Neuronal stem cell (in vitro differentiated cells): ENCODE data around the gene TUBGCP6.

Experiments
- DNase-seq: peaks from one replicate; pipeline ENCODE4 v3.0.0-alpha.2; 2013; ENCODE audit warnings: low spot score
- H2AFZ ChIP-seq: one replicate; pipeline ENCODE4 v1.6.1; 2013; ENCODE audit warnings: mild to moderate bottlenecking, low read length, inconsistent platforms
- H2AK5ac ChIP-seq: 2 replicates; pipeline ENCODE4 v1.6.1; 2013; ENCODE audit warnings: low read depth, mild to moderate bottlenecking, inconsistent platforms, low read length, moderate library complexity, mixed read lengths
- H2BK120ac ChIP-seq: 2 replicates; pipeline ENCODE4 v1.6.1; 2013; ENCODE audit warnings: low read depth, mild to moderate bottlenecking, inconsistent platforms, low read length, moderate library complexity, mixed read lengths
- H2BK12ac ChIP-seq: one replicate; pipeline ENCODE4 v1.6.1; 2013; ENCODE audit warnings: low read length, inconsistent platforms
- H2BK15ac ChIP-seq: 2 replicates; pipeline ENCODE4 v1.6.1; 2013; ENCODE audit warnings: mild to moderate bottlenecking, low read length, inconsistent platforms, mixed read lengths
- H2BK5ac ChIP-seq: one replicate; pipeline ENCODE4 v1.6.1; 2013; ENCODE audit warnings: inconsistent platforms, mild to moderate bottlenecking, low read length, moderate library complexity
- H3K14ac ChIP-seq: one replicate; pipeline ENCODE4 v1.6.1; 2013; ENCODE audit warnings: low read length, inconsistent platforms
- H3K18ac ChIP-seq: 2 replicates; pipeline ENCODE4 v1.6.1; 2013; ENCODE audit warnings: low read length, inconsistent platforms
- H3K23ac ChIP-seq: 2 replicates; pipeline ENCODE4 v1.6.1; 2013; ENCODE audit warnings: low read depth, mild to moderate bottlenecking, mixed read lengths, low read length, inconsistent platforms; ENCODE audit not compliant: poor library complexity
- H3K27ac ChIP-seq: replicated peaks from 3 replicates; pipeline ENCODE4 v1.5.1; 2013; ENCODE audit warnings: low read length, inconsistent platforms
- H3K27me3 ChIP-seq, 3 experiments: 2 replicates each; pipeline ENCODE4 v1.6.1; 2013; ENCODE audit warnings: low read length in 3 of 3, mild to moderate bottlenecking in 2 of 3, inconsistent platforms in 1 of 3, low read depth in 1 of 3, mixed read lengths in 1 of 3, moderate library complexity in 1 of 3; ENCODE audit not compliant: control insufficient read depth in 3 of 3, insufficient read depth in 3 of 3
- H3K36me3 ChIP-seq, 2 donors: replicated peaks in 1 of 2; 2 replicates each; pipeline ENCODE4 v1.6.1; 2013; ENCODE audit warnings: low read length in 2 of 2; ENCODE audit not compliant: control insufficient read depth in 2 of 2, insufficient read depth in 2 of 2
- H3K4ac ChIP-seq: 2 replicates; pipeline ENCODE4 v1.6.1; 2013; ENCODE audit warnings: inconsistent platforms, mild to moderate bottlenecking, low read length, moderate library complexity
- H3K4me1 ChIP-seq, 2 donors: 1 replicate in 1 of 2; 2 replicates in 1 of 2; pipeline ENCODE4 v1.6.1; 2013; ENCODE audit warnings: low read length in 2 of 2, low read depth in 1 of 2; ENCODE audit not compliant: control insufficient read depth in 2 of 2, insufficient read depth in 1 of 2
- H3K4me2 ChIP-seq: one replicate; pipeline ENCODE4 v1.6.1; 2013; ENCODE audit warnings: mild to moderate bottlenecking, low read length, inconsistent platforms; ENCODE audit not compliant: insufficient read depth, poor library complexity, severe bottlenecking
- H3K4me3 ChIP-seq, 2 donors: 2 replicates each; pipeline ENCODE4 v1.5.1; 2013; ENCODE audit warnings: low read length in 2 of 2, mild to moderate bottlenecking in 2 of 2, inconsistent platforms in 1 of 2, moderate library complexity in 1 of 2
- H3K79me1 ChIP-seq: one replicate; pipeline ENCODE4 v1.6.1; 2013; ENCODE audit warnings: low read depth, mild to moderate bottlenecking, inconsistent platforms, low read length, moderate library complexity
- H3K9ac ChIP-seq: one replicate; pipeline ENCODE4 v1.6.1; 2013; ENCODE audit warnings: mild to moderate bottlenecking, low read depth, low read length, inconsistent platforms; ENCODE audit not compliant: poor library complexity
- H3K9me3 ChIP-seq, 2 donors: replicated peaks in 1 of 2; 2 replicates each; pipeline versions ENCODE3 to v1.6.1; 2013; ENCODE audit warnings: low read length in 2 of 2, mild to moderate bottlenecking in 2 of 2, inconsistent platforms in 1 of 2, low read depth in 1 of 2, mixed read lengths in 1 of 2, moderate library complexity in 1 of 2; ENCODE audit not compliant: control insufficient read depth in 2 of 2, insufficient read depth in 1 of 2
- H4K8ac ChIP-seq: one replicate; pipeline ENCODE4 v1.6.1; 2013; ENCODE audit warnings: low read depth, mild to moderate bottlenecking, inconsistent platforms, low read length, moderate library complexity
- H4K91ac ChIP-seq: one replicate; pipeline ENCODE4 v1.6.1; 2013; ENCODE audit warnings: low read length, low read depth, mild to moderate bottlenecking, inconsistent platforms; ENCODE audit not compliant: poor library complexity
- WGBS, 2 donors: extraction: QIAGEN DNeasy Blood & Tissue Kit; methylation state at CpG; one replicate each; pipeline ENCODE4 v1.1.7; 2013; ENCODE audit warnings: missing lambda C conversion rate in 2 of 2, mixed read lengths in 1 of 2; ENCODE audit not compliant: insufficient read length in 2 of 2, insufficient replicate concordance in 1 of 2; ENCODE audit errors: extremely low coverage in 2 of 2; 5-methylcytosine and 5-hydroxymethylcytosine counted together

The TUBGCP6 gene

DNA sequence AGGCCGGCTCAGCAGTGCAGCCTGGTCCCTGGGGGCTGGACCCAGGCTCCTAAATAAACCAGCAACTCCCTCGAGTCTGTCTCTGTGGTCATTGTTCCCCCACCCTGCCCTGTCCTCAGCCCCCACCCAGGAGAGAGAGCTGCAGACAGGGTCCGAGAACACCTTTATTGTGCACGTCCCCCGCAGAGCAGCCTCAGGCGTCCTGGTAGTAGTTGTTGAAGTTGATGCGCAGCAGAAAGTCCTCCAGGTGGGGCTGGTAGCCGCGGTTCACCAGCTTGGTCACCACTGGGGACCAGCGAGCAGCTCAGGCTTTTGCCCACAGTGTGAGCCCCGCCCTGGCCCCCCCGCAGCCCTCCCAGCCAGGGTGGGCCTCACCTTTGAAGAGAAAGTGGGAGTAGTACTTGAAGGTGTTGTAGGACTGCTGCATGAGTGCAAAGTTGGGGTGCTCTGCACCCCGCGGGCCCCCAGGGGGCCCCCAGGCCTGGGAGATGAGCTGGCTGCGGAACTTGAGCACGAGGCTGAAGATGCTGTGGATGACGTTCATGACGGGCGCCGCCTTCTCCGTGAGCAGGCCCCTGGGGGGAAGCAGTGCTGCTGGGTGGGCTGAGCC, 27.2 kb downstream of the TUBGCP6 start:
- H3K36me3 ChIP-seq = peaks cover 63 to 91% of the 10 kb centered on the region in 2 donors
- H3K79me1 ChIP-seq = peaks cover 8% of the 10 kb centered on the region
- no peak overlapping the region for H2BK15ac ChIP-seq
- peak overlapping the region; percentile 25 for H3K23ac ChIP-seq
- WGBS, 2 donors = no CpG with 5 or more reads among the region's 21 CpGs
- H4K91ac ChIP-seq = no peak overlapping the region
- H2BK12ac ChIP-seq = no peak overlapping the region
- H4K8ac ChIP-seq = no peak overlapping the region
- H3K27ac ChIP-seq = no peak overlapping the region
- H3K4me2 ChIP-seq = no peak overlapping the region
- H2AFZ ChIP-seq = no peak overlapping the region
- H2BK5ac ChIP-seq = no peak overlapping the region
- no peak overlapping the region for H2AK5ac ChIP-seq
- no peak overlapping the region for H3K14ac ChIP-seq
- H3K9ac ChIP-seq = no peak overlapping the region
- no peaks in the 10 kb centered on the region for H3K27me3 ChIP-seq
- no peak overlapping the region for H2BK120ac ChIP-seq
- H3K4me1 ChIP-seq = no peaks in the 10 kb centered on the region
- no peak overlapping the region for H3K4ac ChIP-seq
- DNase-seq = no peak
- H3K4me3 ChIP-seq = no peak overlapping the region
- no peaks in the 10 kb centered on the region for H3K9me3 ChIP-seq
- no peak overlapping the region for H3K18ac ChIP-seq

- Histone ChIP-seq H4K91ac (no peak overlapping the region), H3K14ac (no peak overlapping the region), H3K9me3 (no peaks in the 10 kb centered on the region), H3K27me3 (no peaks in the 10 kb centered on the region), H2AFZ (no peak overlapping the region), H3K4me3 (no peak overlapping the region), H2BK15ac (no peak overlapping the region), H3K36me3 (peaks cover 61 to 91% of the 10 kb centered on the region in 2 donors), H2BK12ac (no peak overlapping the region), H3K18ac (no peak overlapping the region), H3K4me1 (no peaks in the 10 kb centered on the region), H3K23ac (peak overlapping the region; percentile 31), H3K79me1 (peaks cover 8% of the 10 kb centered on the region), H3K4me2 (no peak overlapping the region), H2BK120ac (no peak overlapping the region), H2BK5ac (no peak overlapping the region), H2AK5ac (no peak overlapping the region), H3K9ac (peak overlapping the region; percentile 15), H3K27ac (no peak overlapping the region), H4K8ac (peak overlapping the region; percentile 9), H3K4ac (no peak overlapping the region)
- WGBS, 2 donors = no CpG with 5 or more reads among the region's 57 CpGs
- DNase-seq = no peak
Measured at GRCh38 chr22:50216684-50217520, 27.9 kb downstream of the TUBGCP6 start.

GRCh38 chr22:50216055-50216683, 28.7 kb downstream of the TUBGCP6 start:
- H4K91ac ChIP-seq = no peak overlapping the region
- no peak overlapping the region for H3K27ac ChIP-seq
- no peak overlapping the region for H3K4ac ChIP-seq
- H3K18ac ChIP-seq = no peak overlapping the region
- H2AFZ ChIP-seq = no peak overlapping the region
- H3K9me3 ChIP-seq = peaks cover 0 to under 1% of the 10 kb centered on the region in 2 donors
- H3K4me3 ChIP-seq = no peak overlapping the region
- no peak overlapping the region for H3K4me2 ChIP-seq
- H3K9ac ChIP-seq = peak overlapping the region; percentile 15
- DNase-seq = no peak
- H2AK5ac ChIP-seq = no peak overlapping the region
- peaks cover 61 to 89% of the 10 kb centered on the region in 2 donors for H3K36me3 ChIP-seq
- no peak overlapping the region for H4K8ac ChIP-seq
- peaks cover 7% of the 10 kb centered on the region for H3K79me1 ChIP-seq
- H2BK12ac ChIP-seq = no peak overlapping the region
- no CpG with 5 or more reads among the region's 15 CpGs for WGBS, 2 donors
- no peak overlapping the region for H3K14ac ChIP-seq
- H3K23ac ChIP-seq = peak overlapping the region; percentile 31
- no peaks in the 10 kb centered on the region for H3K27me3 ChIP-seq
- no peak overlapping the region for H2BK5ac ChIP-seq
- no peak overlapping the region for H2BK15ac ChIP-seq
- no peaks in the 10 kb centered on the region for H3K4me1 ChIP-seq
- H2BK120ac ChIP-seq = no peak overlapping the region
